ENCODE measurements around the gene PATJ.

GRCh38 chr1:61784726-61785125 lies 42.4 kb downstream of the PATJ start:
- TF ChIP-seq SIN3A (IDR thresholded peaks at IDR 0.05; ENCODE audit: borderline replicate concordance, insufficient read depth, low read length) (no peak), TAF1 (IDR thresholded peaks at IDR 0.05; ENCODE audit: borderline replicate concordance, insufficient read depth, low read length) (no peak), REST (IDR thresholded peaks at IDR 0.05; ENCODE audit: insufficient read depth in 1 of 2, low read depth in 2 of 2, low read length in 2 of 2) (no peak)
